Spleen (tissue), 7 donors: Measurements from ENCODE around the gene DAB1.

Experiments
- CTCF ChIP-seq, 11 experiments: fragments of 200-600 bp in 7 of 11; fragments of 450-650 bp in 4 of 11; sonication (generic) in 4 of 11; IDR thresholded peaks in 8 of 11; conservative IDR thresholded peaks in 3 of 11; 1 replicate in 7 of 11; 2 replicates in 4 of 11; pipeline versions ENCODE4 v1.4.0 to v1.8.0; 2016 to 2021; ENCODE audit warnings: antibody characterized with exemption in 11 of 11, inconsistent platforms in 4 of 11, mild to moderate bottlenecking in 1 of 11
- POLR2A ChIP-seq, 3 donors: fragments of 450-650 bp; IDR thresholded peaks; one replicate each; pipeline ENCODE4 v1.5.1; 2017; ENCODE audit warnings: antibody characterized with exemption in 3 of 3, mild to moderate bottlenecking in 1 of 3
- donor health status: DM: no; HTN: no; CAD: no; lungs with moderate emphysema.
- donor health status: DM: no; HTN: no; CAD: no.
- donor health status: DM: no; HTN: no; CAD: no.

GRCh38 chr1:57407928-57408327 is 15.9 kb downstream of the DAB1 start:
- TF ChIP-seq CTCF (IDR thresholded peaks at IDR 0.05 in 8 of 11, conservative IDR thresholded peaks at IDR 0.05 in 3 of 11): no peak
- TF ChIP-seq POLR2A (IDR thresholded peaks at IDR 0.05): no peak
